A673 (cell line): Measurements from ENCODE around the gene SDK1.

Source experiments
- EZH2 ChIP-seq: fragments of 200-600 bp; sonication (generic); IDR thresholded peaks from 2 replicates; pipeline ENCODE4 v1.6.1; 2017; ENCODE audit warnings: borderline replicate concordance, low read depth, mild to moderate bottlenecking, mixed read lengths, antibody characterized with exemption, low read length; ENCODE audit not compliant: poor library complexity, severe bottlenecking
- TF ChIP-seq, protein P1 (sequence below): fragments of 300-800, 200-600 bp; sonication (generic); conservative IDR thresholded peaks from 2 replicates; pipeline ENCODE4 v1.5.1; 2017; ENCODE audit warnings: low read depth, mild to moderate bottlenecking, antibody characterized with exemption, low read length, moderate library complexity, mixed read lengths

DNA sequence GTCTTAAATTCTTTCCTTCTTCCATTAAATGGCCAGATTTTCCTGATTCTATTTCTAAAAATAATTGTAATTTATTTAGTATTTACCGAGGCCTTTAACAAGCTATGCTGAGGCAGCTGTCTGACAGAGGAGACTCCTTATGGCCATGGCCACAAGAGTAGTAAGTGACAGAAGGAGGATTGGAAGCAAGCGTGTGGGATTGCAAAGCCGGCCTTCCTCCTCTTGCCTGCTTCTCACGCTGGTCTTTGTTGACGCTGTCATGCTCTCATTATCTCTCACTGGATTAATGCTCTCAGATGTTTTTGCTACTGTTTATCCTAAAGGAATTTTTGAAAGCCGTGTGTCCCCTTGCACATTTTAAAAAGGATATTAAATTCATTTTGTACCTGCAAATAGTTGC is 546.3 kb downstream of the SDK1 start:
- no peak for TF ChIP-seq EZH2
- TF ChIP-seq, protein P1, sequence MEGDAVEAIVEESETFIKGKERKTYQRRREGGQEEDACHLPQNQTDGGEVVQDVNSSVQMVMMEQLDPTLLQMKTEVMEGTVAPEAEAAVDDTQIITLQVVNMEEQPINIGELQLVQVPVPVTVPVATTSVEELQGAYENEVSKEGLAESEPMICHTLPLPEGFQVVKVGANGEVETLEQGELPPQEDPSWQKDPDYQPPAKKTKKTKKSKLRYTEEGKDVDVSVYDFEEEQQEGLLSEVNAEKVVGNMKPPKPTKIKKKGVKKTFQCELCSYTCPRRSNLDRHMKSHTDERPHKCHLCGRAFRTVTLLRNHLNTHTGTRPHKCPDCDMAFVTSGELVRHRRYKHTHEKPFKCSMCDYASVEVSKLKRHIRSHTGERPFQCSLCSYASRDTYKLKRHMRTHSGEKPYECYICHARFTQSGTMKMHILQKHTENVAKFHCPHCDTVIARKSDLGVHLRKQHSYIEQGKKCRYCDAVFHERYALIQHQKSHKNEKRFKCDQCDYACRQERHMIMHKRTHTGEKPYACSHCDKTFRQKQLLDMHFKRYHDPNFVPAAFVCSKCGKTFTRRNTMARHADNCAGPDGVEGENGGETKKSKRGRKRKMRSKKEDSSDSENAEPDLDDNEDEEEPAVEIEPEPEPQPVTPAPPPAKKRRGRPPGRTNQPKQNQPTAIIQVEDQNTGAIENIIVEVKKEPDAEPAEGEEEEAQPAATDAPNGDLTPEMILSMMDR, result no peak
